ENCODE data around the gene INPP4A. TPM values are rescaled to one million over a fixed set of nuclear protein-coding genes. Genes with fewer than 3 reads are reported as not detected.

INPP4A gene
- total RNA-seq, 1 experiment from 2014 or later, result 23.4 TPM

- H3K36me3 ChIP-seq (ENCODE audit: low read depth, low read length), result no peaks in the 10 kb centered on the region
- TF ChIP-seq EZH2phosphoT487 (IDR thresholded peaks at IDR 0.05; ENCODE audit: borderline replicate concordance, low read length), result no peak
- no peak for TF ChIP-seq CTCF (conservative IDR thresholded peaks at IDR 0.05; ENCODE audit: low read depth, low read length)
- TF ChIP-seq EZH2 (IDR thresholded peaks at IDR 0.05; ENCODE audit: low read length, unreplicated experiment), result no peak
- no peak for ATAC-seq
- BruUV-seq (replicated peaks), result no TSS peak
- no peaks in the 10 kb centered on the region for H3K4me1 ChIP-seq (ENCODE audit: insufficient read depth, low read length)
- H3K9me2 ChIP-seq (replicated peaks; ENCODE audit: low read length), result no peaks in the 10 kb centered on the region
- no peak overlapping the region for H3K27ac ChIP-seq (ENCODE audit: low read length)
- intact Hi-C loops (cut with micrococcal nuclease), result no loop called here
- H3K79me2 ChIP-seq (ENCODE audit: low read length), result no peaks in the 10 kb centered on the region
- H2AFZ ChIP-seq (ENCODE audit: low read length), result no peak overlapping the region
- H3K4me3 ChIP-seq (ENCODE audit: low read length), result no peak overlapping the region
- no peaks in the 10 kb centered on the region for H3K27me3 ChIP-seq (ENCODE audit: low read length)
- no peak overlapping the region for H3K9ac ChIP-seq (ENCODE audit: low read length)
- H3K4me2 ChIP-seq (ENCODE audit: low read length), result no peak overlapping the region
- DNase-seq, result no peak
- no peaks in the 10 kb centered on the region for H3F3A ChIP-seq (ENCODE audit: low read length, unreplicated experiment)
- H3K9me3 ChIP-seq (ENCODE audit: low read length), result 0 out of 2 replicates have a peak, but pooled peaks cover 5% of the 10 kb centered on the region
- ChIA-PET CTCF (no interaction called here), POLR2A (ENCODE audit: unreplicated experiment) (no interaction called here)
- no peaks in the 10 kb centered on the region for H4K20me1 ChIP-seq (ENCODE audit: low read length)
Measured at GRCh38 chr2:98436734-98437133, 7.9 kb upstream of the INPP4A start.

GRCh38 chr2:98438190-98439133 lies 6.2 kb upstream of the INPP4A start:
- no peaks in the 10 kb centered on the region for H4K20me1 ChIP-seq (ENCODE audit: low read length)
- ATAC-seq (no peak), DNase-seq (no peak)
- intact Hi-C loops (cut with micrococcal nuclease), result no loop called here
- H3K9me3 ChIP-seq (ENCODE audit: low read length), result 0 out of 2 replicates have a peak, but pooled peaks cover 5% of the 10 kb centered on the region
- ChIA-PET CTCF (no interaction called here), POLR2A (ENCODE audit: unreplicated experiment) (no interaction called here)
- no peaks in the 10 kb centered on the region for H3K79me2 ChIP-seq (ENCODE audit: low read length)
- no peak overlapping the region for H3K27ac ChIP-seq (ENCODE audit: low read length)
- H3F3A ChIP-seq (ENCODE audit: low read length, unreplicated experiment), result no peaks in the 10 kb centered on the region
- H3K9ac ChIP-seq (ENCODE audit: low read length), result no peak overlapping the region
- TF ChIP-seq EZH2 (IDR thresholded peaks at IDR 0.05; ENCODE audit: low read length, unreplicated experiment) (no peak), CTCF (conservative IDR thresholded peaks at IDR 0.05; ENCODE audit: low read depth, low read length) (no peak), EZH2phosphoT487 (IDR thresholded peaks at IDR 0.05; ENCODE audit: borderline replicate concordance, low read length) (no peak)
- H3K9me2 ChIP-seq (replicated peaks; ENCODE audit: low read length), result no peaks in the 10 kb centered on the region
- H3K4me2 ChIP-seq (ENCODE audit: low read length), result no peak overlapping the region
- no peaks in the 10 kb centered on the region for H3K4me1 ChIP-seq (ENCODE audit: insufficient read depth, low read length)
- H3K4me3 ChIP-seq (ENCODE audit: low read length), result no peak overlapping the region
- BruUV-seq (replicated peaks), result no TSS peak
- no peaks in the 10 kb centered on the region for H3K36me3 ChIP-seq (ENCODE audit: low read depth, low read length)
- no peak overlapping the region for H2AFZ ChIP-seq (ENCODE audit: low read length)
- no peaks in the 10 kb centered on the region for H3K27me3 ChIP-seq (ENCODE audit: low read length)

Measured in PC-3 (cell line).